Fibroblast of lung (primary cell): ENCODE data around the gene METTL8. TPM values are rescaled to one million over a fixed set of nuclear protein-coding genes. Genes with fewer than 3 reads are reported as not detected.

ENCODE experiments used
- DNase-seq, 2 donors: peaks; one replicate each; pipeline versions ENCODE4 v3.0.0 to v3.0.0-alpha.2; 2010; ENCODE audit warnings: low read depth in 2 of 2
- H2AFZ ChIP-seq: 2 replicates; pipeline ENCODE4 v1.5.1; 2012; ENCODE audit warnings: low read length, control low read depth, inconsistent platforms
- H3K27ac ChIP-seq: 2 replicates; pipeline ENCODE4 v1.5.1; 2011; ENCODE audit warnings: low read length, control low read depth; ENCODE audit not compliant: insufficient read depth
- H3K27me3 ChIP-seq: 2 replicates; pipeline ENCODE4 v1.5.1; 2011; ENCODE audit warnings: mild to moderate bottlenecking, low read length; ENCODE audit not compliant: control insufficient read depth, insufficient read depth
- H3K36me3 ChIP-seq: 2 replicates; pipeline ENCODE4 v1.5.1; 2011; ENCODE audit warnings: low read length; ENCODE audit not compliant: control insufficient read depth, insufficient read depth
- H3K4me1 ChIP-seq: 2 replicates; pipeline ENCODE4 v1.5.1; 2011; ENCODE audit warnings: low read length; ENCODE audit not compliant: control insufficient read depth, insufficient read depth; ENCODE audit errors: extremely low read depth
- H3K4me2 ChIP-seq: 2 replicates; pipeline ENCODE4 v1.5.1; 2011; ENCODE audit warnings: low read length, control low read depth; ENCODE audit not compliant: insufficient read depth; ENCODE audit errors: extremely low read depth
- H3K4me3 ChIP-seq, 4 experiments: fragments of 200-600 bp in 1 of 4; sonication (generic) in 1 of 4; replicated peaks in 1 of 4; 2 replicates each; pipeline ENCODE4 v1.5.1; 2011 to 2016; ENCODE audit warnings: low read length in 4 of 4, low read depth in 3 of 4, mild to moderate bottlenecking in 3 of 4, control low read depth in 2 of 4, inconsistent platforms in 1 of 4, mixed read lengths in 1 of 4; ENCODE audit not compliant: insufficient read depth in 1 of 4; ENCODE audit errors: control extremely low read depth in 1 of 4
- H3K79me2 ChIP-seq: 2 replicates; pipeline ENCODE4 v1.5.1; 2012; ENCODE audit warnings: mild to moderate bottlenecking, low read length, inconsistent platforms; ENCODE audit not compliant: control insufficient read depth, insufficient read depth
- H3K9ac ChIP-seq: 2 replicates; pipeline ENCODE4 v1.5.1; 2011; ENCODE audit warnings: mild to moderate bottlenecking, low read length, control low read depth; ENCODE audit not compliant: insufficient read depth
- H3K9me3 ChIP-seq: 2 replicates; pipeline ENCODE4 v1.5.1; 2012; ENCODE audit warnings: low read depth, low read length; ENCODE audit not compliant: control insufficient read depth, insufficient read depth
- H4K20me1 ChIP-seq: 2 replicates; pipeline ENCODE4 v1.5.1; 2011; ENCODE audit warnings: low read length; ENCODE audit not compliant: control insufficient read depth, insufficient read depth; ENCODE audit errors: extremely low read depth
- CTCF ChIP-seq, 2 donors: IDR thresholded peaks in 1 of 2; conservative IDR thresholded peaks in 1 of 2; 1 replicate in 1 of 2; 2 replicates in 1 of 2; pipeline ENCODE4 v1.5.1; 2011 to 2012; ENCODE audit warnings: low read length in 2 of 2, control low read depth in 1 of 2, inconsistent platforms in 1 of 2, low read depth in 1 of 2, mild to moderate bottlenecking in 1 of 2
- EZH2 ChIP-seq: IDR thresholded peaks from 2 replicates; pipeline ENCODE4 v1.5.1; 2012; ENCODE audit warnings: low read length, control low read depth, mild to moderate bottlenecking; ENCODE audit errors: missing control alignments
- polyA plus RNA-seq, 2 donors: library from polyadenylated mRNA; depleted of rRNA in 1 of 2; stranded (reverse) in 1 of 2; unstranded in 1 of 2; fragments of >200 nt; gene quantifications; 2 replicates each; pipeline ENCODE4 v1.2.1, GENCODE V29; 2011 to 2012; ENCODE audit warnings: missing spikeins in 1 of 2
- total RNA-seq: library from RNA; depleted of rRNA; stranded (reverse); fragments of >200 nt; gene quantifications from 2 replicates; pipeline ENCODE4 v1.2.1, GENCODE V29; 2014

Gene METTL8
- total and polyA plus RNA-seq, 2 donors (not counting 1 experiment from before 2014, with no cell fraction given) = 16.7 to 22.4 TPM

- Histone ChIP-seq H3K9ac (no peak overlapping the region), H2AFZ (no peak overlapping the region), H3K4me2 (no peak overlapping the region), H3K36me3 (no peaks in the 10 kb centered on the region), H3K79me2 (no peaks in the 10 kb centered on the region), H4K20me1 (no peaks in the 10 kb centered on the region), H3K9me3 (no peaks in the 10 kb centered on the region), H3K4me1 (no peaks in the 10 kb centered on the region), H3K27ac (no peak overlapping the region), H3K27me3 (no peaks in the 10 kb centered on the region), H3K4me3 (no peak overlapping the region)
- no peak for DNase-seq
- TF ChIP-seq EZH2 (no peak), CTCF (conservative IDR thresholded peaks at IDR 0.05 in 1 of 2, IDR thresholded peaks at IDR 0.05 in 1 of 2; ENCODE audit: low read depth in 1 of 2, low read length in 2 of 2) (no peak)
Observed at GRCh38 chr2:171307560-171307959, 126.2 kb downstream of the METTL8 start.

- Histone ChIP-seq H3K4me2 (peak overlapping the region; percentile 51), H4K20me1 (no peaks in the 10 kb centered on the region), H3K4me3 (no peak overlapping the region), H3K36me3 (no peaks in the 10 kb centered on the region), H3K9me3 (no peaks in the 10 kb centered on the region), H3K27me3 (no peaks in the 10 kb centered on the region), H3K79me2 (no peaks in the 10 kb centered on the region), H3K9ac (no peak overlapping the region), H2AFZ (no peak overlapping the region), H3K4me1 (no peaks in the 10 kb centered on the region), H3K27ac (no peak overlapping the region)
- peak; percentile 8 to 72 for DNase-seq
- TF ChIP-seq EZH2 (no peak), CTCF (conservative IDR thresholded peaks at IDR 0.05 in 1 of 2, IDR thresholded peaks at IDR 0.05 in 1 of 2; ENCODE audit: low read depth in 1 of 2, low read length in 2 of 2) (no peak)
Observed at GRCh38 chr2:171297956-171298355, 135.8 kb downstream of the METTL8 start.

GRCh38 chr2:171294608-171295007, 139.2 kb downstream of the METTL8 start:
- no peak for TF ChIP-seq CTCF (conservative IDR thresholded peaks at IDR 0.05 in 1 of 2, IDR thresholded peaks at IDR 0.05 in 1 of 2; ENCODE audit: low read depth in 1 of 2, low read length in 2 of 2)
- TF ChIP-seq EZH2 = no peak
- Histone ChIP-seq H3K27ac (no peak overlapping the region), H3K9me3 (no peaks in the 10 kb centered on the region), H3K4me1 (peaks cover 2% of the 10 kb centered on the region), H3K36me3 (no peaks in the 10 kb centered on the region), H3K4me3 (no peak overlapping the region), H4K20me1 (no peaks in the 10 kb centered on the region), H3K4me2 (no peak overlapping the region), H3K27me3 (no peaks in the 10 kb centered on the region), H2AFZ (no peak overlapping the region), H3K9ac (no peak overlapping the region), H3K79me2 (no peaks in the 10 kb centered on the region)
- DNase-seq = no peak
